GM23248 (cell line): Measurements from ENCODE around the gene GLT6D1. TPM values are rescaled to one million over a fixed set of nuclear protein-coding genes. Genes with fewer than 3 reads are reported as not detected.

Source experiments
- DNase-seq: peaks from one replicate; pipeline ENCODE4 v3.0.0-alpha.2; 2015
- H2AFZ ChIP-seq: fragments of 200-600 bp; sonication (generic); 2 replicates; pipeline ENCODE4 v1.6.1; 2016; ENCODE audit warnings: antibody characterized with exemption
- H3F3A ChIP-seq: fragments of 200-600 bp; sonication (generic); 2 replicates; pipeline ENCODE4 v1.6.1; 2016; ENCODE audit warnings: mild to moderate bottlenecking, antibody characterized with exemption, mixed run types; ENCODE audit not compliant: insufficient read depth
- H3K27ac ChIP-seq: fragments of 200-600 bp; sonication (generic); 2 replicates; pipeline ENCODE4 v1.5.1; 2016; ENCODE audit warnings: mild to moderate bottlenecking
- H3K27me3 ChIP-seq: fragments of 200-600 bp; sonication (generic); replicated peaks from 2 replicates; pipeline ENCODE4 v1.6.1; 2016; ENCODE audit warnings: mild to moderate bottlenecking; ENCODE audit not compliant: insufficient read depth
- H3K36me3 ChIP-seq: fragments of 200-600 bp; sonication (generic); 2 replicates; pipeline ENCODE4 v1.6.1; 2016; ENCODE audit warnings: low read depth, mild to moderate bottlenecking
- H3K4me1 ChIP-seq: fragments of 200-600 bp; sonication (generic); 2 replicates; pipeline ENCODE4 v1.6.1; 2016; ENCODE audit warnings: mild to moderate bottlenecking; ENCODE audit not compliant: insufficient read depth
- H3K4me2 ChIP-seq: fragments of 200-600 bp; sonication (generic); one replicate; pipeline ENCODE4 v1.6.1; 2016; ENCODE audit warnings: mild to moderate bottlenecking; ENCODE audit not compliant: unreplicated experiment
- H3K4me3 ChIP-seq: fragments of 200-600 bp; sonication (generic); 2 replicates; pipeline ENCODE4 v1.5.1; 2016; ENCODE audit warnings: mild to moderate bottlenecking
- H3K79me2 ChIP-seq: fragments of 200-600 bp; sonication (generic); 2 replicates; pipeline ENCODE4 v1.6.1; 2016; ENCODE audit warnings: mild to moderate bottlenecking; ENCODE audit not compliant: insufficient read depth
- H3K9ac ChIP-seq: fragments of 200-600 bp; sonication (generic); 2 replicates; pipeline ENCODE4 v1.6.1; 2016; ENCODE audit warnings: mild to moderate bottlenecking
- H3K9me2 ChIP-seq: fragments of 200-600 bp; sonication (generic); 2 replicates; pipeline ENCODE4 v1.6.1; 2016; ENCODE audit warnings: mixed run types, mild to moderate bottlenecking, moderate library complexity; ENCODE audit not compliant: insufficient read depth
- H3K9me3 ChIP-seq: fragments of 200-600 bp; sonication (generic); one replicate; pipeline ENCODE4 v1.6.1; 2017; ENCODE audit warnings: low read depth
- H4K20me1 ChIP-seq: fragments of 200-600 bp; sonication (generic); 2 replicates; pipeline ENCODE4 v1.6.0; 2016; ENCODE audit not compliant: insufficient read depth
- EZH2 ChIP-seq: fragments of 200-600 bp; sonication (generic); IDR thresholded peaks from 2 replicates; pipeline ENCODE4 v1.6.1; 2018; ENCODE audit warnings: antibody characterized with exemption, mild to moderate bottlenecking; ENCODE audit not compliant: insufficient read depth, poor library complexity, severe bottlenecking
- EZH2phosphoT487 ChIP-seq: fragments of 200-600 bp; sonication (generic); IDR thresholded peaks from 2 replicates; pipeline ENCODE4 v1.6.1; 2018; ENCODE audit warnings: antibody characterized with exemption, moderate library complexity, mild to moderate bottlenecking, low read depth; ENCODE audit not compliant: insufficient read depth
- WGBS, 2 experiments: methylation state at CpG; one replicate each; pipeline ENCODE4 v1.1.6; 2015 to 2017; ENCODE audit warnings: low lambda C conversion rate in 2 of 2, low coverage in 1 of 2; ENCODE audit errors: missing lambda C conversion rate in 2 of 2; 5-methylcytosine and 5-hydroxymethylcytosine counted together
- in situ Hi-C: fragments of 300-500 bp; cut with MboI; formaldehyde crosslinking; loops from 2 replicates; pipeline ENCODE4 v1.15.0; 2020
- polyA plus RNA-seq: library from polyadenylated mRNA; unstranded; fragments of >200 nt; fragmentation: Nextera tagmentation; extraction: Ambion mirVana; gene quantifications from 2 replicates; pipeline ENCODE4 v1.2.1, GENCODE V29; 2016
- total RNA-seq: library from RNA; depleted of rRNA; stranded (reverse); fragments of >200 nt; shearing (Covaris generic); gene quantifications from 2 replicates; pipeline ENCODE4 v1.2.3, GENCODE V29; 2014

The GLT6D1 gene
- total and polyA plus RNA-seq, 2 experiments from 2014 or later, result not detected

GRCh38 chr9:135617991-135618411 is 21.3 kb downstream of the GLT6D1 start:
- in situ Hi-C loops, result no loop called here
- Histone ChIP-seq H3K36me3 (no peaks in the 10 kb centered on the region), H3K27ac (no peak overlapping the region), H3K9me3 (no peaks in the 10 kb centered on the region), H4K20me1 (no peaks in the 10 kb centered on the region), H2AFZ (no peak overlapping the region), H3K4me3 (no peak overlapping the region), H3K4me1 (no peaks in the 10 kb centered on the region), H3K27me3 (peaks cover 10% of the 10 kb centered on the region; the same call in 1 of the 2 replicates), H3K79me2 (no peaks in the 10 kb centered on the region), H3F3A (no peaks in the 10 kb centered on the region), H3K9me2 (no peaks in the 10 kb centered on the region), H3K4me2 (no peak overlapping the region), H3K9ac (no peak overlapping the region)
- DNase-seq, result no peak
- WGBS, 2 experiments, result 67% methylated on average over 12 of the region's 13 CpGs
- no peak for TF ChIP-seq EZH2
- TF ChIP-seq EZH2phosphoT487, result no peak

- peaks cover 10% of the 10 kb centered on the region; the same call in 1 of the 2 replicates for H3K27me3 ChIP-seq
- no peak overlapping the region for H2AFZ ChIP-seq
- H4K20me1 ChIP-seq, result no peaks in the 10 kb centered on the region
- no peak for TF ChIP-seq EZH2
- TF ChIP-seq EZH2phosphoT487, result no peak
- no peaks in the 10 kb centered on the region for H3F3A ChIP-seq
- H3K4me2 ChIP-seq, result no peak overlapping the region
- in situ Hi-C loops, result no loop called here
- no peaks in the 10 kb centered on the region for H3K36me3 ChIP-seq
- no peaks in the 10 kb centered on the region for H3K9me2 ChIP-seq
- no peaks in the 10 kb centered on the region for H3K9me3 ChIP-seq
- no peak overlapping the region for H3K27ac ChIP-seq
- 72 to 78% methylated on average over 11 to 13 of the region's 13 CpGs for WGBS, 2 experiments
- no peak overlapping the region for H3K4me3 ChIP-seq
- no peak overlapping the region for H3K9ac ChIP-seq
- H3K4me1 ChIP-seq, result no peaks in the 10 kb centered on the region
- no peaks in the 10 kb centered on the region for H3K79me2 ChIP-seq
- no peak for DNase-seq
Measured at GRCh38 chr9:135617538-135617900, 21.8 kb downstream of the GLT6D1 start.

GRCh38 chr9:135616619-135617537 is 22.5 kb downstream of the GLT6D1 start:
- H3K9me3 ChIP-seq, result no peaks in the 10 kb centered on the region
- H3K27me3 ChIP-seq, result peaks cover 6% of the 10 kb centered on the region; the same call in 1 of the 2 replicates
- TF ChIP-seq EZH2phosphoT487, result no peak
- no peak for TF ChIP-seq EZH2
- no peak overlapping the region for H3K4me3 ChIP-seq
- H3F3A ChIP-seq, result no peaks in the 10 kb centered on the region
- in situ Hi-C loops, result no loop called here
- no peak for DNase-seq
- no peak overlapping the region for H2AFZ ChIP-seq
- no peaks in the 10 kb centered on the region for H3K36me3 ChIP-seq
- H3K27ac ChIP-seq, result no peak overlapping the region
- H3K4me2 ChIP-seq, result no peak overlapping the region
- no peaks in the 10 kb centered on the region for H3K9me2 ChIP-seq
- H4K20me1 ChIP-seq, result no peaks in the 10 kb centered on the region
- H3K79me2 ChIP-seq, result no peaks in the 10 kb centered on the region
- WGBS, 2 experiments, result 65 to 66% methylated on average over 32 to 33 of the region's 34 CpGs
- no peaks in the 10 kb centered on the region for H3K4me1 ChIP-seq
- H3K9ac ChIP-seq, result no peak overlapping the region

- 47 to 49% methylated on average over 31 of the region's 31 CpGs for WGBS, 2 experiments
- H3K9me2 ChIP-seq, result no peaks in the 10 kb centered on the region
- DNase-seq, result no peak
Measured at GRCh38 chr9:135615666-135616618, 23.4 kb downstream of the GLT6D1 start.

More at GRCh38 chr9:135615666-135616618, 23.4 kb downstream of the GLT6D1 start:
- TF ChIP-seq EZH2phosphoT487 (no peak), EZH2 (no peak)
- no peaks in the 10 kb centered on the region for H3K4me1 ChIP-seq
- H3K9ac ChIP-seq, result no peak overlapping the region
- no peak overlapping the region for H3K27ac ChIP-seq
- in situ Hi-C loops, result no loop called here
- H3K27me3 ChIP-seq, result no peaks in the 10 kb centered on the region
- H4K20me1 ChIP-seq, result no peaks in the 10 kb centered on the region
- no peak overlapping the region for H3K4me2 ChIP-seq
- no peak overlapping the region for H2AFZ ChIP-seq
- no peaks in the 10 kb centered on the region for H3K9me3 ChIP-seq
- H3F3A ChIP-seq, result no peaks in the 10 kb centered on the region
- no peaks in the 10 kb centered on the region for H3K36me3 ChIP-seq
- no peaks in the 10 kb centered on the region for H3K79me2 ChIP-seq
- no peak overlapping the region for H3K4me3 ChIP-seq
